Motor neuron (in vitro differentiated cells): Measurements from ENCODE around the gene PSD. TPM values are rescaled to one million over a fixed set of nuclear protein-coding genes. Genes with fewer than 3 reads are reported as not detected.

Source experiments
- ATAC-seq, 8 experiments: fragments of 200-7000 bp; cut with Tn5 transposase; replicated peaks in 6 of 8; 2 replicates each; pipeline ENCODE4 v1.8.0; 2021; ENCODE audit warnings: mild to moderate bottlenecking in 8 of 8, moderate library complexity in 8 of 8
- H3K27ac ChIP-seq, 2 donors: fragments of 250-450 bp; sonication (Bioruptor Pico); 2 replicates each; pipeline ENCODE4 v1.9.0; 2021; ENCODE audit warnings: antibody characterized with exemption in 2 of 2, mild to moderate bottlenecking in 2 of 2, moderate library complexity in 1 of 2
- H3K4me1 ChIP-seq, 2 donors: fragments of 250-450 bp; sonication (Bioruptor Pico); replicated peaks in 1 of 2; 2 replicates each; pipeline ENCODE4 v1.6.1; 2021; ENCODE audit warnings: antibody characterized with exemption in 2 of 2, mild to moderate bottlenecking in 2 of 2, moderate library complexity in 1 of 2
- H3K4me3 ChIP-seq, 5 donors: fragments of 250-450 bp; sonication (Bioruptor Pico); 2 replicates each; pipeline ENCODE4 v1.9.0; 2021; ENCODE audit warnings: antibody characterized with exemption in 5 of 5, mild to moderate bottlenecking in 5 of 5, moderate library complexity in 4 of 5
- WGBS, 10 experiments: fragments of 450-650 bp; shearing (Covaris generic); methylation state at CpG; one replicate each; pipeline ENCODE4 v1.0.0; 2022; 5-methylcytosine and 5-hydroxymethylcytosine counted together
- in situ Hi-C, 9 experiments: fragments of 400-800 bp; cut with MboI; loops; one replicate each; pipeline ENCODE4 v1.15.0; 2021; ENCODE audit warnings: low sequenced_read_pairs in 9 of 9, low pct_unique_long_range_greater_than_20kb in 2 of 9; ENCODE audit not compliant: unreplicated experiment in 9 of 9
- total RNA-seq, 8 experiments: library from RNA; unstranded; fragments of 300-600 nt; gene quantifications; 2 replicates each; pipeline versions ENCODE4 v1.2.3 to v1.2.4, GENCODE V29; 2022

The PSD gene
- total RNA-seq, 8 experiments from 2014 or later, result 5.9 to 55.8 (median 31.8) TPM

DNA sequence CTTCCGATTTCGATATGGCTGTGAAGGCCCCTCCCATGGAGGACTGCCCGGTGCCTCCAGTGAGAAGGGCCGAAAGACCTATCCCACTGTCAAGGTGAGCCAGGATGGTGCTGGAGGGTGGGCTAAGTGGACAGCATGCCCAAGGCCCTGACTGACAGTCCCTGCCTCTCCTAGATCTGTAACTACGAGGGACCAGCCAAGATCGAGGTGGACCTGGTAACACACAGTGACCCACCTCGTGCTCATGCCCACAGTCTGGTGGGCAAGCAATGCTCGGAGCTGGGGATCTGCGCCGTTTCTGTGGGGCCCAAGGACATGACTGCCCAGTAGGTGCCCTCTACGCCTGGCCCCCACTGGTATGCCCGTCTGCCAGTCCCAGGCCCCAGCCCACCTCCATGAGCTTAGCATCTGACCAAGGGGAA lies 21.8 kb downstream of the PSD start:
- WGBS, 10 experiments, result 33 to 94% (median 82%) methylated on average over 2 to 5 of the region's 12 CpGs; no CpG with 5 or more reads in 4 of the 10 experiments
- Histone ChIP-seq H3K4me1 (peaks cover 6 to 8% of the 10 kb centered on the region in 2 donors), H3K4me3 (no peak overlapping the region), H3K27ac (no peak overlapping the region)
- ATAC-seq, result no peak
- in situ Hi-C loops, result loop anchor here in 2 of 9 experiments (25.0 kb wide), 1 partner anchor 191 kb away; no protein-coding TSS in a partner anchor

DNA sequence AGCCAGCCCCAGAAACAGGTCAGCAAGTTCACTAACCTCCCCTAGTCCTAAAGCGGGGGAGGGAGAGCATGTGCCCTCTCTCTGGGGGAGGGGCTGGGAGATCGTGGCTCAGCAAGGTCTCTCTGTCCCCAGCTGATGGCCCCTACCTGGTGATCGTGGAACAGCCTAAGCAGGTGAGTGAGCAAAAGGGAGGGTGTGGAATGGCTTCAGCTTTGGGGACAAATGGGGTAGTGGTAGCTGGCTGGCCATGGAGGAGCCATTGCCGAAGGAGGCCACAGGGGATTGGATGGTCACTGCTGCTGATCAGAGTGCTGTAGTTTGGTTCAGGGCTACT lies 22.3 kb downstream of the PSD start:
- ATAC-seq, result no peak
- in situ Hi-C loops, result loop anchor here in 2 of 9 experiments (25.0 kb wide), 1 partner anchor 191 kb away; no protein-coding TSS in a partner anchor
- Histone ChIP-seq H3K27ac (no peak overlapping the region), H3K4me3 (peak overlapping the region in 2 of 5 donors; percentile 67 to 77), H3K4me1 (peaks cover 6 to 8% of the 10 kb centered on the region in 2 donors)
- WGBS, 10 experiments, result 100% methylated on average over 1 of the region's 4 CpGs; no CpG with 5 or more reads in 8 of the 10 experiments

DNA sequence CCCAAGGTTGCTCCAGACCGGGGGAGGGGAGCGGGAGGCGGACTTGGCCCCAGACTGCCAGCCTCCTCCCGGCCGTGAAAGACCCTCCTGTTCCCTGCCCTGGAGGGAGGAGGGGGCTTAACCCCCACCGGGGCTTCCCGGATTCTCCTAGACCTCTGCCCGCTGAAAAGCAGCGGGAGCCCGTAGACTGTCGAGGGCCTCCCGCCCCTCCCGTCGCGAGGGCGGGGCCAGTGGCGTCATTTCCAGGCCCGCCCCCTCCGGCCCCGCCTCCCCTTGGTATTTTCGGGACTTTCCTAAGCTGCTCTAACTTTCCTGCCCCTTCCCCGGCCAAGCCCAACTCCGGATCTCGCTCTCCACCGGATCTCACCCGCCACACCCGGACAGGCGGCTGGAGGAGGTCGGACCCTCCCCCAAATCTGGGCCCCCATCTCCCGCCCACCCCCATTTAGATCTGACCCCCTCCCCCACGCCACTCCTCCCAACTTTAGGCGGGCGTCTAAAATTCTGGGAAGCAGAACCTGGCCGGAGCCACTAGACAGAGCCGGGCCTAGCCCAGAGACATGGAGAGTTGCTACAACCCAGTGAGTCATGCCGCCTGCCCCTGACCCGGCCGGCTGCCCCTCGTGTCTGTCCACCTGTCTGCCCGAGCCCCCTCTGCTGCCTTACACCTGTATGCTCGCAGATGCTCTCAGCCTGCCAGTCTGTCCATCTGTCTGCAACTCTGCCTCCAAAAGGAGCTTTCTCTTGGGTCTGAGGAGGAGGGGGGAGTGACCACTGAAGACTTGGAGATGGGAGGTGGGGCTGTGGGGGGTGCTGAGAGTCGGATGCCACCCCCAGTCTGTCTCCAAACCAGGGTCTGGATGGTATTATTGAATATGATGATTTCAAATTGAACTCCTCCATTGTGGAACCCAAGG lies 22.9 kb downstream of the PSD start, which contains the start of gene NFKB2:
TSS of gene NFKB2 (plus strand) at position 306 of the 917 bp plus-strand sequence. CDS start at position 561, 255 bp downstream.
- ATAC-seq, result peak; percentile 15 to 44 (median 23)
- H3K4me3 ChIP-seq, result peak within 1 kb of the TSS; percentile 37 to 77 (median 61)
- H3K27ac ChIP-seq, result peak within 1 kb of the TSS in 1 of 2 donors; percentile 25
- WGBS, 10 experiments, result no CpG with 5 or more reads among the region's 42 CpGs
- peaks cover 6 to 8% of the 10 kb centered on the region in 2 donors for H3K4me1 ChIP-seq
- in situ Hi-C loops, result loop anchor here in 2 of 9 experiments (25.0 kb wide), 1 partner anchor 192 kb away; no protein-coding TSS in a partner anchor

DNA sequence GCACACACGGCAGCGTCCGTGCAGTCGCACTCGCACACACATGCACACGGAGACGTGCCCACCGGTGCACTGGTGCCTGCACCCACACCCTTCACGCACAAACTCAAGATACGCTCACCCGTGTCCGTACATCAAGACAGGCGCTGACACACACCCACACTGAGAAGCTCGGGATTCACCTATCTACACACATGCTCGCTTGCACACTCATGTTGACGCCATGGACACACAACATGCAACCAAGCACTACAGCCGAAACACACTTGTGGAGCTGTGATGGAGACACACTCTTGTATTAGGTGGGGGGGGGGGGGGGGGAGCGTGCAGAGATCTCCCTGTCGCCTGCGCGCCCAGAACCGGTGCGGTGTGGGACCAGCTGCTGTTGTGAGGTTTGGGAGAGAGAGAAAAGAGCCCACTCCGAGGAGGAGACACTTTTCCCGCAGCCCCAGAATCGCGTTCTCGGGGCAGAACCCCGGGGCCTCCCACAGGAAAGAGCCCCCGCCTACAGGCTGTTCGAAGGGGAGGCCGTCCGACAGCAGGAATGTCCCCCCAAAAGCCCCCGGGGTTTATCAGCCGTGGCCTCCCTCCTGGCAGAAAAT lies 23.7 kb downstream of the PSD start:
- H3K4me1 ChIP-seq, result peaks cover 3 to 6% of the 10 kb centered on the region in 2 donors
- in situ Hi-C loops, result loop anchor here in 2 of 9 experiments (25.0 kb wide), 1 partner anchor 192 kb away; no protein-coding TSS in a partner anchor
- peak overlapping the region in 1 of 2 donors; percentile 25 for H3K27ac ChIP-seq
- WGBS, 10 experiments, result 0 to 5% methylated on average over 2 to 9 of the region's 35 CpGs; no CpG with 5 or more reads in 8 of the 10 experiments
- peak overlapping the region; percentile 37 to 77 (median 61) for H3K4me3 ChIP-seq
- ATAC-seq, result peak in 1 of 8 experiments; percentile 0

- in situ Hi-C loops, result loop anchor here in 2 of 9 experiments (25.0 kb wide), 1 partner anchor 193 kb away; no protein-coding TSS in a partner anchor
- H3K4me1 ChIP-seq, result peaks cover 0 to 2% of the 10 kb centered on the region in 2 donors
- peak overlapping the region; percentile 37 to 77 (median 61) for H3K4me3 ChIP-seq
- 0 to 2% (median 1%) methylated on average over 5 to 11 of the region's 71 CpGs; no CpG with 5 or more reads in 6 of the 10 experiments for WGBS, 10 experiments
- ATAC-seq, result peak; percentile 78 to 89 (median 83)
- H3K27ac ChIP-seq, result peak overlapping the region in 1 of 2 donors; percentile 25
Observed at GRCh38 chr10:102394079-102394800, 24.3 kb downstream of the PSD start.

DNA sequence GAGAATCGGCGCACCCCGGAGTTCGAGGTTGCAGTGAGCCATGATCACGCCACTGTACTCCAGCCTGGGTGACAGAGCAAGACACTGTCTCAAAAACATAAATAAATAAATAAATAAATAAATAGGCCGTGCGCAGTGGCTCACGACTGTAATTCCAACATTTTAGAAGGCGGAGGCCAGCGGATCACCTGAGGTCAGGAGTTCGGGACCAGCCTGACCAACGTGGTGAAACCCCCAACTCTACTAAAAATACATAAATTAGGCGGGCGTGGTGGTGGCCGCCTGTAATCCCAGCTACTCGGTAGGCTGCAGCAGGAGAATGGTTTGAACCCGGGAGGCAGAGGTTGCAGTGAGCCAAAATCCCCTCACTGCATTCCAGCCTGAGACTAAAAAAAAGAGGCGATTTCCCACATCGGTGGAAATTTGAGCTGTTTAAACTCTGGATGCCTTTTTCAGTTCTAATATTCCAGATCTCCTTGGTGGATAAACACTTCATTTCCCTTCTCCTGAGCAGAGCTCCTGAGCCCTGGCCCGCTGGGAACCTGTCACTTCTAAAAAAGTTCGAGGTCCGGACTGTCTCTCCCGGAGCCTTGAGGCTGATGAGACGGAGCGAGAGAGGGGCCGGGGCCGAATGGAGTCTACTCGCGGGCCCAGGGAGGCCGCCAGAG lies 25.0 kb downstream of the PSD start:
- peak in 6 of 8 experiments; percentile 75 to 78 (median 76) for ATAC-seq
- peaks cover 0 to 2% of the 10 kb centered on the region in 2 donors for H3K4me1 ChIP-seq
- no peak overlapping the region for H3K27ac ChIP-seq
- H3K4me3 ChIP-seq, result peak overlapping the region; percentile 37 to 77 (median 61)
- 0 to 85% (median 32%) methylated on average over 1 to 17 of the region's 30 CpGs; no CpG with 5 or more reads in 1 of the 10 experiments for WGBS, 10 experiments
- in situ Hi-C loops, result loop anchor here in 2 of 9 experiments (25.0 kb wide), 1 partner anchor 194 kb away; no protein-coding TSS in a partner anchor

DNA sequence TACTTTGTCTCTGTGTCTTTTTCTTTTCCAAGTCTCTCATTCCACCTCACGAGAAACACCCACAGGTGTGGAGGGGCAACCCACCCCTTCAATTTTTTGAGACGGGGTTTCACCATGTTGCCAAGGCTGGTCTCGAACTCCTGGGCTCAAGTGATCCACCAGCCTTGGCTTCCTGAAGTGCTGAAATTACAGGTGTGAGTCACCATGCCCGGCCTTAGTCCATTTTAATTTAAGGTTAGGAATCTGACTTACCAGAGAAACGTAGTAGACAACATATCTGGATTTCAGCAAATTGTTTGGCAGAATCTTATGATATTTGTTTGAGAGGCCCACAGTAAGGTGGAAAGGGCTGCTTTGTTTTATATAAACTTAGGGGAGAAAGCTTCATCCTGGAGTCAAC lies 26.3 kb downstream of the PSD start:
- in situ Hi-C loops, result loop anchor here in 2 of 9 experiments (25.0 kb wide), 1 partner anchor 195 kb away; no protein-coding TSS in a partner anchor
- ATAC-seq, result no peak
- 21 to 100% (median 74%) methylated on average over 1 to 3 of the region's 5 CpGs; no CpG with 5 or more reads in 3 of the 10 experiments for WGBS, 10 experiments
- Histone ChIP-seq H3K4me1 (peaks cover 0 to 2% of the 10 kb centered on the region in 2 donors), H3K4me3 (no peak overlapping the region), H3K27ac (no peak overlapping the region)

DNA sequence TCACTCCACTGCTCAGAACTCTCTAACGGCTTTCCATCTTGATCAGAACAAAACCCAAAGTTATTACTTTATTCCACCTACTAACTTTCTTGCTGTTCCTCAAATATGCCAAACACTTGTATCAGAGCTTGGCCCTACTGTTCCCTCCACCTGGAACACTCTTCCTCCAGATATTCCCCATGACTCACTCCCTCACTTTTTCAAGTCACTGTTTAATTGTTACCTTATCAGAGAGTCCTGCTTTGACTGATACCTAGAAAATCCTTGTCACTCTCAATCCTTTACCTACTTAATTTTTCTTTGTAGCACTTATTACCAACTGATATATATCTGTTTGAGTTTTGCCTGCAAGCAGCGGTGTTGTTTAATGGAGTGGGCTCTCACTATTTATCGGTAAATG lies 28.7 kb downstream of the PSD start:
- no peak overlapping the region for H3K27ac ChIP-seq
- ATAC-seq, result no peak
- no peak overlapping the region for H3K4me3 ChIP-seq
- H3K4me1 ChIP-seq, result no peaks in the 10 kb centered on the region
- WGBS, 10 experiments, result 33 to 100% (median 86%) methylated on average over 1 to 3 of the region's 3 CpGs; no CpG with 5 or more reads in 1 of the 10 experiments
- in situ Hi-C loops, result loop anchor here in 2 of 9 experiments (25.0 kb wide), 1 partner anchor 197 kb away; no protein-coding TSS in a partner anchor

DNA sequence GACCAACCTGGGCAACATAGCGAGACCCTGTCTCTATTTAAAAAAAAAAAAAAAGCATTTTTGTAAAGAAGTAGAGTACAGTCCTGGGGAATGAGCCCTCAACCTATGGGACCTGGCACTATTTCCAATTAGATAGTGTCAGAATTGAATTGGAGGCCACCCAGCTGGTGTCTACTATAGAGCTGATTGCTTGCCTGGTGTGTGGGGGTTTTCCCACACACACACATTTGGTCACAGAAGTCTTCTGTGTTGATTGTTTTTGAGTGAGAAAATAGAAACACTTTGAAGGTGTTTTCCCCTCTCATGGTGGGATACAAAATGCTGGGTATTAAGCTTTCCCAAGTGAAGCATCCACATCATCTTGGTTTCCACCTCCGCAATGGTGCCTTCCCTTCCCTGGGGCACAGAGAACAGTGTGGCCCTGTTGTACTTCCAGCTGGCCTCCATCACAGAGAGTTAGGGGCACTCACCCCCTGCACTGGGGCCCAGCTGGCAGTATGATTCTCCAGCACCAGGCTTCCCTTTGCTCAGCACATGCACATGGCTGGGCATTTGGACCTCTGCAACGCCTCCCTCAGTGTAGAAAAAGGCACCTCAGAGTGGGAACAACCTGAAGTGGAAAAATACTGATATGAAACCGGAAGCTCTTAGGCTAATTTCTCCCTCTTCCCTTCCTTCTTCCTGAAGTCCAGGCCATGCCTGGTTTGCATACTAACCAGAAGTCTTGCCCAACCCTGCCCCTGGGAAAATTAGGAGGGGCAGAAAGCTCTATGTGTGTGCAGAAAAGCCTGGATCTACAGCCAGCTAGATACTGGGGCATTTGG lies 33.8 kb downstream of the PSD start:
- Histone ChIP-seq H3K4me3 (no peak overlapping the region), H3K4me1 (no peaks in the 10 kb centered on the region), H3K27ac (no peak overlapping the region)
- WGBS, 10 experiments, result 57 to 88% (median 80%) methylated on average over 1 to 3 of the region's 4 CpGs; no CpG with 5 or more reads in 3 of the 10 experiments
- peak in 4 of 8 experiments; percentile 21 to 95 (median 92) for ATAC-seq
- in situ Hi-C loops, result loop anchor here in 2 of 9 experiments (25.0 kb wide), 1 partner anchor 202 kb away; no protein-coding TSS in a partner anchor

GRCh38 chr10:102384053-102384452 lies 34.5 kb downstream of the PSD start:
- ATAC-seq, result peak in 3 of 8 experiments; percentile 11 to 33 (median 30)
- H3K4me1 ChIP-seq, result no peaks in the 10 kb centered on the region
- no peak overlapping the region for H3K27ac ChIP-seq
- no peak overlapping the region for H3K4me3 ChIP-seq
- in situ Hi-C loops, result loop anchor here in 2 of 9 experiments (25.0 kb wide), 1 partner anchor 203 kb away; no protein-coding TSS in a partner anchor
- WGBS, 10 experiments, result 39 to 71% (median 55%) methylated on average over 1 to 4 of the region's 6 CpGs; no CpG with 5 or more reads in 5 of the 10 experiments

DNA sequence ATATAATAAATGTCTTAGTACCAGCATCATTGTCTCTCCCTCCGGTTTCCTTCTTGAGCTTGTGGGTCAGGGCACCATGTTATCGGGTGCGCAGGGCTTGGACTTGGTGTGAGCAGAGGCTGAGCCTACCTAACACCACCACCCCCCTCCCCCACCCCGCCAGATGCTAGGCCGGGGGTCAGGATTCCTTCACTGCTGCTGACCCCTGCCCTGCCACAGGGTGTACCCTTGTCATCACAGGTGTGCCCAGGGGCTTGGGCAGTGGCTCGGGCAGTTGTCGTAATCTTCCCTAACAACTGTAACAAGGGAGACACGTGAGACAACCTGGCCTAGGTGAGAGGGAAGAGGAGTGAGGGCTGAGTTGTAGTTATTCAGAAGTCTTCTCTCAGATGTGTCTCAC lies 35.7 kb downstream of the PSD start:
- peak in 2 of 8 experiments; percentile 12 for ATAC-seq
- Histone ChIP-seq H3K27ac (no peak overlapping the region), H3K4me1 (no peaks in the 10 kb centered on the region), H3K4me3 (no peak overlapping the region)
- 30 to 100% (median 90%) methylated on average over 2 of the region's 8 CpGs; no CpG with 5 or more reads in 7 of the 10 experiments for WGBS, 10 experiments
- in situ Hi-C loops, result loop anchor here in 2 of 9 experiments (25.0 kb wide), 1 partner anchor 204 kb away; no protein-coding TSS in a partner anchor
